ENCODE data around the gene TELO2.

The TELO2 gene

GRCh38 chr16:1536601-1537000 is 43.4 kb downstream of the TELO2 start:
- DNase-seq (ENCODE audit: low read depth) = no peak

- DNase-seq (ENCODE audit: low read depth) = no peak
Observed at GRCh38 chr16:1537138-1537577, 44.0 kb downstream of the TELO2 start.

- DNase-seq (ENCODE audit: low read depth) = no peak
Observed at GRCh38 chr16:1537763-1538289, 44.7 kb downstream of the TELO2 start.

- DNase-seq (ENCODE audit: low read depth) = no peak
Observed at GRCh38 chr16:1538804-1539520, 45.8 kb downstream of the TELO2 start.

GRCh38 chr16:1539720-1540555 is 46.8 kb downstream of the TELO2 start:
- no peak for DNase-seq (ENCODE audit: low read depth)

GRCh38 chr16:1540556-1540855 is 47.3 kb downstream of the TELO2 start:
- DNase-seq (ENCODE audit: low read depth) = no peak

- no peak for DNase-seq (ENCODE audit: low read depth)
Observed at GRCh38 chr16:1541293-1542165, 48.4 kb downstream of the TELO2 start.

GRCh38 chr16:1542166-1542500 is 49.0 kb downstream of the TELO2 start:
- no peak for DNase-seq (ENCODE audit: low read depth)

GRCh38 chr16:1542533-1542932 is 49.4 kb downstream of the TELO2 start:
- DNase-seq (ENCODE audit: low read depth) = no peak

- DNase-seq (ENCODE audit: low read depth) = peak; percentile 35
Observed at GRCh38 chr16:1543085-1543896, 50.1 kb downstream of the TELO2 start.

GRCh38 chr16:1545044-1546040 is 52.2 kb downstream of the TELO2 start:
- no peak for DNase-seq (ENCODE audit: low read depth)

- DNase-seq (ENCODE audit: low read depth) = no peak
Observed at GRCh38 chr16:1546430-1546829, 53.3 kb downstream of the TELO2 start.

GRCh38 chr16:1548233-1548632 is 55.1 kb downstream of the TELO2 start:
- DNase-seq (ENCODE audit: low read depth) = no peak

- no peak for DNase-seq (ENCODE audit: low read depth)
Observed at GRCh38 chr16:1548727-1549126, 55.6 kb downstream of the TELO2 start.

- no peak for DNase-seq (ENCODE audit: low read depth)
Observed at GRCh38 chr16:1550069-1550468, 56.9 kb downstream of the TELO2 start.

GRCh38 chr16:1550696-1551095 is 57.5 kb downstream of the TELO2 start:
- DNase-seq (ENCODE audit: low read depth) = no peak

- DNase-seq (ENCODE audit: low read depth) = no peak
Observed at GRCh38 chr16:1551166-1551565, 58.0 kb downstream of the TELO2 start.

- DNase-seq (ENCODE audit: low read depth) = no peak
Observed at GRCh38 chr16:1552129-1552528, 59.0 kb downstream of the TELO2 start.

- no peak for DNase-seq (ENCODE audit: low read depth)
Observed at GRCh38 chr16:1553946-1554825, 61.0 kb downstream of the TELO2 start.

Data from stimulated activated CD8-positive, alpha-beta memory T cell treated with anti-CD3 and anti-CD28 coated beads, Interleukin-7, amount 100 ng/mL, for 24 hours (primary cell).